Cardiac muscle cell (in vitro differentiated cells and primary cell): Measurements from ENCODE around the gene MYO3B. TPM values are rescaled to one million over a fixed set of nuclear protein-coding genes. Genes with fewer than 3 reads are reported as not detected.

Source experiments
- DNase-seq, 2 donors: peaks; one replicate each; pipeline versions ENCODE4 v3.0.0 to v3.0.0-alpha.2; 2010 to 2017; ENCODE audit warnings: low read depth in 1 of 2, low spot score in 1 of 2
- H3K27ac ChIP-seq: fragments of 200-600 bp; sonication (generic); 2 replicates; pipeline ENCODE4 v1.5.1; 2016
- H3K27me3 ChIP-seq: fragments of 200-600 bp; sonication (generic); 2 replicates; pipeline ENCODE4 v1.6.0; 2016; ENCODE audit warnings: control low read depth
- H3K36me3 ChIP-seq: fragments of 200-600 bp; sonication (generic); 2 replicates; pipeline ENCODE4 v1.5.1; 2016; ENCODE audit warnings: control low read depth
- H3K4me1 ChIP-seq: fragments of 200-600 bp; sonication (generic); 2 replicates; pipeline ENCODE4 v1.8.1; 2017; ENCODE audit warnings: low read depth, mild to moderate bottlenecking, mixed run types
- H3K4me3 ChIP-seq: fragments of 200-600 bp; sonication (generic); 2 replicates; pipeline ENCODE4 v1.5.1; 2016; ENCODE audit warnings: mild to moderate bottlenecking
- H3K9me3 ChIP-seq: fragments of 200-600 bp; sonication (generic); 2 replicates; pipeline ENCODE4 v1.5.1; 2017; ENCODE audit warnings: low read depth, mild to moderate bottlenecking, control low read depth
- polyA plus RNA-seq: library from polyadenylated mRNA; unstranded; fragments of >200 nt; fragmentation: Nextera tagmentation; extraction: Ambion mirVana; gene quantifications from 2 replicates; pipeline ENCODE4 v1.2.1, GENCODE V29; 2016
- total RNA-seq: library from RNA; depleted of rRNA; stranded (reverse); fragments of >200 nt; gene quantifications from 2 replicates; pipeline ENCODE4 v1.2.3, GENCODE V29; 2016
- TF ChIP-seq, protein P1 (sequence below): IDR thresholded peaks from 2 replicates; pipeline ENCODE4 v1.5.1; 2012; ENCODE audit warnings: low read depth, mild to moderate bottlenecking, low read length

The MYO3B gene
- total and polyA plus RNA-seq, 2 experiments from 2014 or later = not detected

DNA sequence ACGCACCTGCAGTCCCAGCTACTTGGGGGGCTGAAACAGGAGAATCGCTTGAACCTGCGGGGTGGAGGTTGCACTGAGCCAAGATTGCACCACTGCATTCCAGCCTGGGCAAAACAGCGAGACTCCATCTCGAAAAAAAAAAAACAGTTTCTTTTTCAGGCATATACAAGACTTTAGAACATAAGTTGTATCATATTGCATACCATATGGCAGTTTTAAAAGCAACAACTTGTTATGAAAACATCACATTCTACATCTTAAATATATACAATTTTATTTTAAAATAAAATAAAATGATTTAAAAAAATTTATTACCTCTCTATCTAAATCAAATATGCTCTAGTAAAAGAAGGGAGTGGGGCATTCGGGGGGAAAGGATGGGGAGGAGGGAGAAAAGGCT, 497.8 kb downstream of the MYO3B start:
- DNase-seq = no peak
- TF ChIP-seq, protein P1, sequence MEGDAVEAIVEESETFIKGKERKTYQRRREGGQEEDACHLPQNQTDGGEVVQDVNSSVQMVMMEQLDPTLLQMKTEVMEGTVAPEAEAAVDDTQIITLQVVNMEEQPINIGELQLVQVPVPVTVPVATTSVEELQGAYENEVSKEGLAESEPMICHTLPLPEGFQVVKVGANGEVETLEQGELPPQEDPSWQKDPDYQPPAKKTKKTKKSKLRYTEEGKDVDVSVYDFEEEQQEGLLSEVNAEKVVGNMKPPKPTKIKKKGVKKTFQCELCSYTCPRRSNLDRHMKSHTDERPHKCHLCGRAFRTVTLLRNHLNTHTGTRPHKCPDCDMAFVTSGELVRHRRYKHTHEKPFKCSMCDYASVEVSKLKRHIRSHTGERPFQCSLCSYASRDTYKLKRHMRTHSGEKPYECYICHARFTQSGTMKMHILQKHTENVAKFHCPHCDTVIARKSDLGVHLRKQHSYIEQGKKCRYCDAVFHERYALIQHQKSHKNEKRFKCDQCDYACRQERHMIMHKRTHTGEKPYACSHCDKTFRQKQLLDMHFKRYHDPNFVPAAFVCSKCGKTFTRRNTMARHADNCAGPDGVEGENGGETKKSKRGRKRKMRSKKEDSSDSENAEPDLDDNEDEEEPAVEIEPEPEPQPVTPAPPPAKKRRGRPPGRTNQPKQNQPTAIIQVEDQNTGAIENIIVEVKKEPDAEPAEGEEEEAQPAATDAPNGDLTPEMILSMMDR = no peak
- no peak overlapping the region for H3K27ac ChIP-seq

GRCh38 chr2:170679607-170680079, 501.7 kb downstream of the MYO3B start:
- H3K4me1 ChIP-seq = no peaks in the 10 kb centered on the region
- H3K27ac ChIP-seq = no peak overlapping the region
- DNase-seq = peak in 1 of 2 donors; percentile 37
- no peaks in the 10 kb centered on the region for H3K36me3 ChIP-seq
- H3K27me3 ChIP-seq = no peaks in the 10 kb centered on the region
- H3K9me3 ChIP-seq = no peaks in the 10 kb centered on the region
- TF ChIP-seq, protein P1 = no peak
- no peak overlapping the region for H3K4me3 ChIP-seq

More for the DNA sequence above, 497.8 kb downstream of the MYO3B start:
- Histone ChIP-seq H3K4me1 (no peaks in the 10 kb centered on the region), H3K36me3 (no peaks in the 10 kb centered on the region), H3K4me3 (no peak overlapping the region), H3K27me3 (no peaks in the 10 kb centered on the region), H3K9me3 (no peaks in the 10 kb centered on the region)

- Histone ChIP-seq H3K4me1 (no peaks in the 10 kb centered on the region), H3K4me3 (no peak overlapping the region), H3K9me3 (no peaks in the 10 kb centered on the region), H3K36me3 (no peaks in the 10 kb centered on the region), H3K27ac (no peak overlapping the region), H3K27me3 (no peaks in the 10 kb centered on the region)
- TF ChIP-seq, protein P1 = no peak
- no peak for DNase-seq
Observed at GRCh38 chr2:170680172-170680941, 502.4 kb downstream of the MYO3B start.

- Histone ChIP-seq H3K36me3 (no peaks in the 10 kb centered on the region), H3K27me3 (no peaks in the 10 kb centered on the region), H3K9me3 (no peaks in the 10 kb centered on the region), H3K4me3 (no peak overlapping the region), H3K4me1 (no peaks in the 10 kb centered on the region), H3K27ac (no peak overlapping the region)
- TF ChIP-seq, protein P1 = no peak
- no peak for DNase-seq
Observed at GRCh38 chr2:170681311-170681710, 503.4 kb downstream of the MYO3B start.

GRCh38 chr2:170685591-170685990, 507.6 kb downstream of the MYO3B start:
- H3K27me3 ChIP-seq = no peaks in the 10 kb centered on the region
- H3K27ac ChIP-seq = no peak overlapping the region
- no peaks in the 10 kb centered on the region for H3K36me3 ChIP-seq
- H3K4me3 ChIP-seq = no peak overlapping the region
- TF ChIP-seq, protein P1 = no peak
- no peaks in the 10 kb centered on the region for H3K4me1 ChIP-seq
- DNase-seq = no peak
- H3K9me3 ChIP-seq = no peaks in the 10 kb centered on the region
